ENCODE results near the gene DDIT4L.
"Not testable (repeated sequence)": the region's sequence is repeated elsewhere in the genome, so short reads cannot be mapped to it uniquely, and the experiment has no call there.

DDIT4L gene

GRCh38 chr4:100147198-100147597, 43.1 kb downstream of the DDIT4L start:
- no peak for DNase-seq (ENCODE audit: low read depth)
- no peak overlapping the region for H3K4me3 ChIP-seq (ENCODE audit: low read length)
- TF ChIP-seq CTCF (IDR thresholded peaks at IDR 0.05; ENCODE audit: insufficient read depth, low read depth, low read length, missing control alignments), result no peak

GRCh38 chr4:100146756-100147155, 43.5 kb downstream of the DDIT4L start:
- DNase-seq (ENCODE audit: low read depth), result no peak
- TF ChIP-seq CTCF (IDR thresholded peaks at IDR 0.05; ENCODE audit: insufficient read depth, low read depth, low read length, missing control alignments), result no peak
- no peak overlapping the region for H3K4me3 ChIP-seq (ENCODE audit: low read length)

- H3K4me3 ChIP-seq (ENCODE audit: low read length); DNase-seq (ENCODE audit: low read depth): not testable (repeated sequence)
Measured at GRCh38 chr4:100137320-100137719, 52.9 kb downstream of the DDIT4L start.

Data from epithelial cell of esophagus (primary cell).